ENCODE results near the gene IPPK.

IPPK gene

GRCh38 chr9:92616655-92617111, 53.2 kb downstream of the IPPK start:
- Histone ChIP-seq H3K4me2 (ENCODE audit: low read length) (no peak overlapping the region), H4K20me1 (ENCODE audit: insufficient read depth, low read length) (no peaks in the 10 kb centered on the region), H3K27me3 (ENCODE audit: insufficient read depth, low read length) (no peaks in the 10 kb centered on the region), H3K36me3 (ENCODE audit: insufficient read depth, low read length) (peaks cover 95% of the 10 kb centered on the region), H3K9me3 (ENCODE audit: low read length) (no peaks in the 10 kb centered on the region), H3F3A (ENCODE audit: insufficient read depth, low read length) (no peaks in the 10 kb centered on the region), H3K9me2 (ENCODE audit: low read depth, low read length) (no peaks in the 10 kb centered on the region), H3K27ac (ENCODE audit: low read depth, low read length, poor library complexity, severe bottlenecking) (no peak overlapping the region), H3K79me2 (ENCODE audit: insufficient read depth, low read length) (no peaks in the 10 kb centered on the region), H3K9ac (ENCODE audit: low read length) (no peak overlapping the region), H2AFZ (ENCODE audit: low read length) (no peak overlapping the region), H3K4me3 (ENCODE audit: low read depth, low read length, poor library complexity, severe bottlenecking) (no peak overlapping the region), H3K4me1 (ENCODE audit: insufficient read depth, low read length, severe bottlenecking) (no peaks in the 10 kb centered on the region)
- no peak for TF ChIP-seq EZH2 (IDR thresholded peaks at IDR 0.05; ENCODE audit: borderline replicate concordance, low read length)
- TF ChIP-seq CTCF (IDR thresholded peaks at IDR 0.05; ENCODE audit: low read length), result no peak

- no peaks in the 10 kb centered on the region for H3K79me2 ChIP-seq (ENCODE audit: insufficient read depth, low read length)
- no peaks in the 10 kb centered on the region for H3K27me3 ChIP-seq (ENCODE audit: insufficient read depth, low read length)
- H3K9ac ChIP-seq (ENCODE audit: low read length), result no peak overlapping the region
- H3K4me3 ChIP-seq (ENCODE audit: low read depth, low read length, poor library complexity, severe bottlenecking), result no peak overlapping the region
- no peak overlapping the region for H3K4me2 ChIP-seq (ENCODE audit: low read length)
- no peak overlapping the region for H3K27ac ChIP-seq (ENCODE audit: low read depth, low read length, poor library complexity, severe bottlenecking)
- no peaks in the 10 kb centered on the region for H3F3A ChIP-seq (ENCODE audit: insufficient read depth, low read length)
- peaks cover 95% of the 10 kb centered on the region for H3K36me3 ChIP-seq (ENCODE audit: insufficient read depth, low read length)
- no peaks in the 10 kb centered on the region for H3K9me2 ChIP-seq (ENCODE audit: low read depth, low read length)
- TF ChIP-seq EZH2 (IDR thresholded peaks at IDR 0.05; ENCODE audit: borderline replicate concordance, low read length) (no peak), CTCF (IDR thresholded peaks at IDR 0.05; ENCODE audit: low read length) (no peak)
- no peaks in the 10 kb centered on the region for H3K9me3 ChIP-seq (ENCODE audit: low read length)
- no peaks in the 10 kb centered on the region for H3K4me1 ChIP-seq (ENCODE audit: insufficient read depth, low read length, severe bottlenecking)
- no peak overlapping the region for H2AFZ ChIP-seq (ENCODE audit: low read length)
- no peaks in the 10 kb centered on the region for H4K20me1 ChIP-seq (ENCODE audit: insufficient read depth, low read length)
These were observed 53.7 kb downstream of the IPPK start for GRCh38 chr9:92616199-92616641.

GRCh38 chr9:92615790-92616189, 54.1 kb downstream of the IPPK start:
- H3K4me1 ChIP-seq (ENCODE audit: insufficient read depth, low read length, severe bottlenecking), result no peaks in the 10 kb centered on the region
- no peak overlapping the region for H3K9ac ChIP-seq (ENCODE audit: low read length)
- H3K27ac ChIP-seq (ENCODE audit: low read depth, low read length, poor library complexity, severe bottlenecking), result no peak overlapping the region
- no peaks in the 10 kb centered on the region for H4K20me1 ChIP-seq (ENCODE audit: insufficient read depth, low read length)
- peaks cover 98% of the 10 kb centered on the region for H3K36me3 ChIP-seq (ENCODE audit: insufficient read depth, low read length)
- H3F3A ChIP-seq (ENCODE audit: insufficient read depth, low read length), result no peaks in the 10 kb centered on the region
- H3K9me2 ChIP-seq (ENCODE audit: low read depth, low read length), result no peaks in the 10 kb centered on the region
- TF ChIP-seq EZH2 (IDR thresholded peaks at IDR 0.05; ENCODE audit: borderline replicate concordance, low read length) (no peak), CTCF (IDR thresholded peaks at IDR 0.05; ENCODE audit: low read length) (no peak)
- no peaks in the 10 kb centered on the region for H3K9me3 ChIP-seq (ENCODE audit: low read length)
- H2AFZ ChIP-seq (ENCODE audit: low read length), result no peak overlapping the region
- no peaks in the 10 kb centered on the region for H3K79me2 ChIP-seq (ENCODE audit: insufficient read depth, low read length)
- H3K4me2 ChIP-seq (ENCODE audit: low read length), result no peak overlapping the region
- H3K4me3 ChIP-seq (ENCODE audit: low read depth, low read length, poor library complexity, severe bottlenecking), result no peak overlapping the region
- H3K27me3 ChIP-seq (ENCODE audit: insufficient read depth, low read length), result no peaks in the 10 kb centered on the region
